Ureter (tissue), 1 donor: ENCODE data around the gene GPR171. TPM values are rescaled to one million over a fixed set of nuclear protein-coding genes. Genes with fewer than 3 reads are reported as not detected.

ENCODE experiments used
- DNase-seq: peaks from one replicate; pipeline ENCODE4 v3.0.0-alpha.2; 2020; ENCODE audit warnings: low spot score
- total RNA-seq: library from RNA; stranded (reverse); gene quantifications from one replicate; pipeline ENCODE4 v1.2.4, GENCODE V29; 2023
- donor health status: DM: yes; HTN: yes; CAD: no.

The GPR171 gene
- total RNA-seq, 1 donor from 2014 or later, result 4.7 TPM

- DNase-seq, result no peak
Observed at GRCh38 chr3:151213881-151214280, 10.9 kb upstream of the GPR171 start.

DNA sequence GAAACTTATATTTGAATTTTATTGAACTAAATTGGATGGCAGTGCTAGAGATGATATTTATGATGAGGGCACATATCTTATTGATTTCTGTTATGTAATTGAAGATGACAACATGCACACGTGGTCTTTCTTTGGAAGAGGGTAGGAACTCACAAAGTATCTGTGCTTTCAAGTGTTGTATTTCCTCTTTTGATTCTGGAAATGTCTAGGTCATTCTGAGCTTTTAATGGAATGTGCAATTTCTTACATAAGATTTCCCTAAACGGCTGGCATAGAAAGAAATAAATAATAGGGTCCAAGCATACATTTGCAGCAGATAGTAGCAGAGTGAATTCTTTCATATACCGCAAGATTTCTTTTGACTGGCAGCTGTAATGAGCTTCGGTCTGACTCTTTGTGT is 10.1 kb upstream of the GPR171 start:
- DNase-seq, result no peak

DNA sequence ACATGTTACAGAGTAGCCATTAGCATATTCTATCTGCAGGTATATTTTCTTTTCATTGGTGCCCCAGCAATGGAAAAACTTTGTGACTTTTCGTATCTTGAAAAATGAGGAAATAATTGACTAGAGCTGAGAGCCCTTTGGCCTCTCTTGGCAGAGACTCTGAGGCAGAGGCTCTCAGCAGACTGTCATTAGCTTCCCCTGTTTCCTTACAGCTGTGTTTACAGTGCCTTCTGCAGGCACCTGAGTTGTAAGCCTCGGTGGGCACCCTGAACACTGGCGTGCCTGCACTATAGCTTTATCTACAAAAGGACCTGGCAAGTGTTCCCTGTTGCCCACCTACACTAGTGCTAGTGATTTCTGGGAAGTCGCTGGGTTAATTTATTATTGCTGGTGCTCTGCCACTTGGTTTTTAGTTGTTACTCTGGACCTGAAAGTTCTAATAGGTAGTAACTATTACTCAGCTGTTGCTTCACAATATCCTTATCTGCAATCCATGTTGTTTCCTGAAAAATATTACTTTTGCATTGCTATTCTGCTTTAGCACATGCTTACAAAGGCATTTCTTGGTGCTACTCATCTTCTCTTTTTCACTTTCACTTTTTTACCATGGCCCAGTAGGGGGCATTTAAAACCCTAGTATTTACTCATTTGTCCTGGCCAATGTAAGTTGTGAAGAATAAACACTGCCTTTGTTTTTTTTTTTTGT is 7.8 kb upstream of the GPR171 start:
- DNase-seq, result no peak

DNA sequence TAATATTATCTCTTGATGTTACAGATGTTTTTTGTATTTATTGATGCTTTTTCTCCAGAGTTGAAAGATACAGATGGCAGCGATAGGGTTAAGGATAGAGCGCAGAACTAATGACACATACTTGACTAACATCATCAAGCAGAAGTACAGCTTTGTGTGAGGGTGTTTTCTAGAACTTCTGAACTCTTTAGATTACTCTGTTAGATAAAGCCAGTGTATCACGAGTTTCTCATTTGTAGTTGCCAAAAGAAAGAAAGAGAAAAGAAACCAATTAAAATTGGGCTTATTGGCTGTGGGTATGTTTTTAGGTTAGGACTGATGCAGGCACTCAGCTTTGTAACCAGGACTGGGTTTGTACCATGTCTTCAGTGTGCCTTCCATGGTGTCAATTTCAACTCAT is 6.6 kb upstream of the GPR171 start:
- DNase-seq, result no peak

GRCh38 chr3:151206201-151206600 is 3.2 kb upstream of the GPR171 start:
- no peak for DNase-seq

GRCh38 chr3:151205482-151205881 is 2.5 kb upstream of the GPR171 start:
- no peak for DNase-seq

DNA sequence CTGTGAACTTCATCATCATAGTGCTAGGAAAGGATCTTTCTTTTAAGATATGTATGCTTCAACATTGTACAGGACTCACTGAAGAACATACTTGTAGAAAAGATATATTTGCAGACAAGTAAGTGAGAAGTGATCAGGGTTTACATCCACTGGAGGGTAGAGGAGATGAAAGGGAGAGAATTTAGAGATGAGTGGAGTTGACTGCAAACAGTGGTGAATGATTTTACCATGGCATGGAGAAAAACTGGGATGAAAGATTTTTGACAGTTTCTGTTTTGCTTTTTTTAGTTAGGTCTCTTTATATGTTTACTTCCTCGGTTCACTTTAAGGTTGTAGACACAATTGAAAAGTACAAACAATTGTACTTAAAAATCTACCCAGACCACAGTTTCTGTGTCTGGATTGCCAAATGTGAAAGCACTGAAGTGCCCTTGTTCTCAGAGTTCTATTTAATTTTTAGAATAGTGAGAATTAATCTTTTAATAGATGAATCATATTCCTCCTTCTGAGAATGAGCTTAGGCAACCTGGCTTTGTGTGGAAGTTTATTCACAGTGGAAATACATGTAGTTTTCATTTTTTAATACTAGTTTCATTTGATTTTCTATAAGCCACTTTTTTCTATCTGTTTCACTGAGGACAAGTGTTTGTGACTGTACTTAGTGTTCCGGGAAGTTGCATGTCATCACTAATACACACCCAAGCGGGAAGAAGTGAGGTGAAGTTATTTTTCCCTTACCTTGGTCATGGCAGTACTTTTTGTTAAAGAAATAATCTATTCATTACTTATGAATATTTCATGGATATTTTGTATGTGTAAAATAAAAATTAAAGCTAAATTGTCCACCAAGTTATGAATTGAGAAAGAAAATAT is 1.8 kb upstream of the GPR171 start:
- DNase-seq, result no peak

- no peak for DNase-seq
Observed at GRCh38 chr3:151201051-151201730, 1.8 kb downstream of the GPR171 start.

- no peak for DNase-seq
Observed at GRCh38 chr3:151200586-151200985, 2.4 kb downstream of the GPR171 start.

GRCh38 chr3:151199554-151200438 is 3.2 kb downstream of the GPR171 start:
- no peak for DNase-seq

- no peak for DNase-seq
Observed at GRCh38 chr3:151198849-151199248, 4.2 kb downstream of the GPR171 start.

DNA sequence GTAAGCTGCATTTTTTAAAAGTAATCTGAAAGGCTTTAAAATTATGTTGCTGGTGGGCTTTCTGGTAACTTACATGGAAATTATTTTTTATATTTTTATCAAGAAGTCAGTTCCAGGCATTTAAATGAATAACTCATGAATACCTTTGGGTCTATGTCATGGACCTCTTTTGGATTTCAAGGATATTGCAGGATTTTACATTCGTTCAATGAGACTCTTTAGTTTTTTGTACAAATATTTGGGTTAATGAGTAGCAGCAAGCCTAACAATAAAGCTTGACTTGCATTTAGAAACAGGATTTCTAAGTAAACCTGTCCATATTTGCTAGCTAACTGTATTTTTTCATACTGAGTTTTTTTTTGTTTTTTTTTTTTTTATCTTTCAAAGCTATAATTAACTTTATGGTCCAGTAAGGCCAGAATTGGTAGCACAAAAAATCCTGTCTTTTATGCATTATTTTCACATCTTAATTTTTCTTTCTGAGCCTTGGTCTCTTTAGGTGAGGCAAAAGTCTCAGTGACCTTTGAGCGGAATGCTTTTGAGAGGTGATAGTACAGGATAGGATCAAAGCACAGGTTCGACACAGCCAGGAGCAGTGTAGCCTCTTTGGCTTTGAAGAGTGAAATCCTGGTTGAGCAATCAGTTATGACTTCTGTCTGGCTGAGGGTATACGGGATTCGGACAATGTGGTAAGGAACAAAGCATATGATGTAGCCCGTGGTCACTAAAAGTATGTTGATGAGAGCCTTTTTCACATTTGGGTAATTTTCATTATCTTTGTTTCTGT is 4.8 kb downstream of the GPR171 start:
- DNase-seq, result no peak

GRCh38 chr3:151197228-151197627 is 5.8 kb downstream of the GPR171 start:
- no peak for DNase-seq

DNA sequence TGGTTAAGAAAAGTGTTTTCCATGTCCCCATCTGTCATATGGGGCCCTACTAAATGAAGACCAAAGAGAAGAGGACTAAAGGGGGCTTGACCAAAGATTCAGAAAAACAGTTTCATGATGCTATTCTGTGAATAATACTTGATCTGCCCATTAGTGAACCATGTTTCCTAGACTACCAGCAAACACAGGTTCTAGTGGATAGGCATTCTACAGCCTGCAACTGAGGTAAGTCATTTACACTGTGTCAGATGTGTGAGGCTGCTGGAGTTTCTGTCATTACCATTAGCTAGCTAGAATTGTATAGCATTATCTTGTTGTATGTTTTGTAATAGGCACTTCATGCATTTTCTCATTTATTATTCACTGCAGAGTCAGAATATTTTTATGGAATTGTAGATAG is 6.6 kb downstream of the GPR171 start:
- no peak for DNase-seq

GRCh38 chr3:151195826-151196225 is 7.2 kb downstream of the GPR171 start:
- DNase-seq, result no peak

GRCh38 chr3:151192545-151192944 is 10.5 kb downstream of the GPR171 start:
- no peak for DNase-seq

DNA sequence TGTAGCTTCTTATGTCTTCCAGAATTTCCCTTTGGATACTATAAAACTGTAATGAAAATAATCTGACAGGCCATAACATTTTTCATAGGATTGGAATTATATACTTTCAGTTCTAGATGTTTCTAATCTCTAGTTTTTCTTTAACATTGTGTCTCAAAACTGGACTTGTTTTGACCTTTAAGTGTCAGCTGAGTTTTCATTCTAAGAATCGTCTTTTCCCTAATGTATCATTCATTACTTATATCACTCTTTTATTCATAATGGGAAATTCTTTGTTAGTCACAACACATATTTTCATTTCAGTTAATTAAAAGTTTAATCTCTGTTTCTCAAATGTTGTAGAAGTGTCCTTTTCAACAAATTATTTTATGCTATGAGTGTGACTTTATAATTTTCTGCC is 11.9 kb downstream of the GPR171 start:
- no peak for DNase-seq

- DNase-seq, result no peak
Observed at GRCh38 chr3:151183265-151183671, 19.7 kb downstream of the GPR171 start.

- no peak for DNase-seq
Observed at GRCh38 chr3:151182349-151183079, 20.5 kb downstream of the GPR171 start.

GRCh38 chr3:151178208-151178845 is 24.7 kb downstream of the GPR171 start:
- DNase-seq, result no peak
